Upper lobe of right lung (tissue), 1 donor: ENCODE results near the gene ANKRD44. TPM values are rescaled to one million over a fixed set of nuclear protein-coding genes. Genes with fewer than 3 reads are reported as not detected.

Source experiments
- ATAC-seq: fragments of 200-7000 bp; cut with Tn5 transposase; one replicate; pipeline ENCODE4 v1.9.1; 2020; ENCODE audit warnings: mild to moderate bottlenecking, moderate library complexity
- DNase-seq: peaks from one replicate; pipeline ENCODE4 v3.0.0-alpha.2; 2020
- H3K27ac ChIP-seq: fragments of 200-600 bp; one replicate; pipeline ENCODE4 v1.8.0; 2022
- H3K27me3 ChIP-seq: fragments of 200-600 bp; one replicate; pipeline ENCODE4 v1.8.0; 2022; ENCODE audit warnings: mild to moderate bottlenecking
- H3K36me3 ChIP-seq: fragments of 200-600 bp; one replicate; pipeline ENCODE4 v1.8.0; 2022
- H3K4me1 ChIP-seq: fragments of 200-600 bp; one replicate; pipeline ENCODE4 v1.8.0; 2022
- H3K4me3 ChIP-seq: fragments of 200-600 bp; one replicate; pipeline ENCODE4 v1.8.0; 2022; ENCODE audit warnings: mild to moderate bottlenecking
- H3K9me3 ChIP-seq: fragments of 200-600 bp; one replicate; pipeline ENCODE4 v1.8.0; 2022
- CTCF ChIP-seq: fragments of 200-600 bp; IDR thresholded peaks from one replicate; pipeline ENCODE4 v1.8.0; 2022; ENCODE audit warnings: antibody characterized with exemption
- intact Hi-C: fragments of 100-400 bp; cut with DNase I; formaldehyde crosslinking; loops from one replicate; pipeline ENCODE4 v1.11.0; 2022
- total RNA-seq: library from RNA; stranded (reverse); fragmentation: NEBNext Ultra II Directional; extraction: Animal tissue kit (Norgen Biotek cat#: 25700); gene quantifications from one replicate; pipeline ENCODE4 v1.2.1, GENCODE V29; 2021
- donor health status: DM: no; HTN: yes; CAD: no; lungs with severe emphysema.

Gene ANKRD44
- total RNA-seq, 1 donor from 2014 or later: 51.4 TPM

- Histone ChIP-seq H3K36me3 (no peaks in the 10 kb centered on the region), H3K4me3 (no peak overlapping the region), H3K4me1 (peaks cover 28% of the 10 kb centered on the region), H3K9me3 (no peaks in the 10 kb centered on the region), H3K27ac (no peak overlapping the region), H3K27me3 (no peaks in the 10 kb centered on the region)
- intact Hi-C loops: no loop called here
- no peak for TF ChIP-seq CTCF
- DNase-seq: no peak
- ATAC-seq: no peak
These were observed 118.6 kb downstream of the ANKRD44 start for GRCh38 chr2:197191940-197192322.

GRCh38 chr2:197191177-197191939 is 119.2 kb downstream of the ANKRD44 start:
- H3K27me3 ChIP-seq: no peaks in the 10 kb centered on the region

GRCh38 chr2:197190100-197190432 is 120.5 kb downstream of the ANKRD44 start:
- no peak for TF ChIP-seq CTCF
- Histone ChIP-seq H3K27ac (no peak overlapping the region), H3K4me3 (no peak overlapping the region), H3K4me1 (peaks cover 15% of the 10 kb centered on the region), H3K36me3 (no peaks in the 10 kb centered on the region), H3K9me3 (no peaks in the 10 kb centered on the region), H3K27me3 (no peaks in the 10 kb centered on the region)
- DNase-seq: no peak
- ATAC-seq: peak; percentile 13
- intact Hi-C loops: no loop called here

More at GRCh38 chr2:197191177-197191939, 119.2 kb downstream of the ANKRD44 start:
- TF ChIP-seq CTCF: peak; percentile 70
- no peak overlapping the region for H3K4me3 ChIP-seq
- no peaks in the 10 kb centered on the region for H3K9me3 ChIP-seq
- ATAC-seq: peak; percentile 78
- H3K27ac ChIP-seq: no peak overlapping the region
- H3K36me3 ChIP-seq: no peaks in the 10 kb centered on the region
- no peak for DNase-seq
- peaks cover 22% of the 10 kb centered on the region for H3K4me1 ChIP-seq
- intact Hi-C loops: no loop called here

GRCh38 chr2:197189426-197190099 is 121.0 kb downstream of the ANKRD44 start:
- H3K9me3 ChIP-seq: no peaks in the 10 kb centered on the region
- H3K36me3 ChIP-seq: no peaks in the 10 kb centered on the region
- peaks cover 17% of the 10 kb centered on the region for H3K4me1 ChIP-seq
- ATAC-seq: no peak
- no peaks in the 10 kb centered on the region for H3K27me3 ChIP-seq
- no peak overlapping the region for H3K27ac ChIP-seq
- intact Hi-C loops: no loop called here
- H3K4me3 ChIP-seq: no peak overlapping the region
- no peak for DNase-seq
- TF ChIP-seq CTCF: no peak

GRCh38 chr2:197185676-197186075 is 124.9 kb downstream of the ANKRD44 start:
- Histone ChIP-seq H3K4me1 (peaks cover 11% of the 10 kb centered on the region), H3K27me3 (no peaks in the 10 kb centered on the region), H3K4me3 (no peak overlapping the region), H3K27ac (no peak overlapping the region), H3K36me3 (no peaks in the 10 kb centered on the region), H3K9me3 (no peaks in the 10 kb centered on the region)
- no peak for TF ChIP-seq CTCF
- DNase-seq (no peak), ATAC-seq (no peak)
- intact Hi-C loops: no loop called here
